Upper lobe of left lung (tissue), 4 donors: ENCODE data around the gene GABBR2.

Source experiments
- CTCF ChIP-seq, 6 experiments: fragments of 450-650 bp in 4 of 6; fragments of 200-600 bp in 2 of 6; sonication (generic) in 2 of 6; IDR thresholded peaks; one replicate each; pipeline ENCODE4 v1.5.1; 2016 to 2019; ENCODE audit warnings: antibody characterized with exemption in 6 of 6
- POLR2A ChIP-seq, 4 donors: fragments of 450-650 bp; IDR thresholded peaks; one replicate each; pipeline ENCODE4 v1.5.1; 2016 to 2017; ENCODE audit warnings: antibody characterized with exemption in 4 of 4, mild to moderate bottlenecking in 2 of 4
- POLR2AphosphoS5 ChIP-seq, 2 donors: sonication (generic); formaldehyde crosslinking; IDR thresholded peaks; one replicate each; pipeline ENCODE4 v1.5.1; 2017; ENCODE audit warnings: antibody characterized with exemption in 2 of 2

- TF ChIP-seq CTCF (IDR thresholded peaks at IDR 0.05) (no peak), POLR2A (IDR thresholded peaks at IDR 0.05) (no peak), POLR2AphosphoS5 (IDR thresholded peaks at IDR 0.05) (no peak)
Measured at GRCh38 chr9:98575379-98576346, 133.1 kb downstream of the GABBR2 start.
